ENCODE measurements around the gene IL9R.

GRCh38 chrX:155967653-155968325 is 29.7 kb upstream of the IL9R start:
- no peak for TF ChIP-seq FOXA1 (IDR thresholded peaks at IDR 0.05; ENCODE audit: borderline replicate concordance)
- no peak for TF ChIP-seq PHF20 (IDR thresholded peaks at IDR 0.05; ENCODE audit: partially characterized antibody)
- TF ChIP-seq MXI1 (IDR thresholded peaks at IDR 0.05; ENCODE audit: low read depth, low read length): no peak
